Measurements from ENCODE around the gene JAK1.
"Not testable (repeated sequence)": the region's sequence is repeated elsewhere in the genome, so short reads cannot be mapped to it uniquely, and the experiment has no call there.

The JAK1 gene

DNA sequence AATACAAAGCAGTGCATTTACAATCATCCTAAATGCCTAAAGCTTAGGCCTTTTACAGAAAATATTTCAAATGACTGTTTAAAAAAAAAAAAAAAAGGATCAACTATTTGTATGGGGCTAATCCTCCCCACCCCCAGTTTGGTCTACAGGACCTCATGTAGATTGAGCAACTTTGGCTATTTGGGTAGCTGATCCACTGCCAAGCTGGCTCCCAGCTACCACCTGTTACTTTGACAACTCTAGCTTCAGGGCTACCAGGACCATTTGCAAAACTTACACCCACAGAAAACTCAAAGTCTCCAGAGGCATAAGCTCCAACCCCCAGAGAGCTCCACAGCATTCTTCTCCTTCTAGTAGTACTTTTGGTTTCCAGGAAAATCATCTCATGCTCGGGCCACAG, 29.4 kb downstream of the JAK1 start:
- TF ChIP-seq, protein P1, sequence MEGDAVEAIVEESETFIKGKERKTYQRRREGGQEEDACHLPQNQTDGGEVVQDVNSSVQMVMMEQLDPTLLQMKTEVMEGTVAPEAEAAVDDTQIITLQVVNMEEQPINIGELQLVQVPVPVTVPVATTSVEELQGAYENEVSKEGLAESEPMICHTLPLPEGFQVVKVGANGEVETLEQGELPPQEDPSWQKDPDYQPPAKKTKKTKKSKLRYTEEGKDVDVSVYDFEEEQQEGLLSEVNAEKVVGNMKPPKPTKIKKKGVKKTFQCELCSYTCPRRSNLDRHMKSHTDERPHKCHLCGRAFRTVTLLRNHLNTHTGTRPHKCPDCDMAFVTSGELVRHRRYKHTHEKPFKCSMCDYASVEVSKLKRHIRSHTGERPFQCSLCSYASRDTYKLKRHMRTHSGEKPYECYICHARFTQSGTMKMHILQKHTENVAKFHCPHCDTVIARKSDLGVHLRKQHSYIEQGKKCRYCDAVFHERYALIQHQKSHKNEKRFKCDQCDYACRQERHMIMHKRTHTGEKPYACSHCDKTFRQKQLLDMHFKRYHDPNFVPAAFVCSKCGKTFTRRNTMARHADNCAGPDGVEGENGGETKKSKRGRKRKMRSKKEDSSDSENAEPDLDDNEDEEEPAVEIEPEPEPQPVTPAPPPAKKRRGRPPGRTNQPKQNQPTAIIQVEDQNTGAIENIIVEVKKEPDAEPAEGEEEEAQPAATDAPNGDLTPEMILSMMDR (IDR thresholded peaks at IDR 0.05; ENCODE audit: low read depth, low read length): no peak
- DNase-seq (ENCODE audit: extremely low read depth, low read depth): no peak

GRCh38 chr1:64935551-64936155, 30.7 kb downstream of the JAK1 start:
- TF ChIP-seq, protein P1 (IDR thresholded peaks at IDR 0.05; ENCODE audit: low read depth, low read length): no peak
- DNase-seq (ENCODE audit: extremely low read depth, low read depth): no peak

DNA sequence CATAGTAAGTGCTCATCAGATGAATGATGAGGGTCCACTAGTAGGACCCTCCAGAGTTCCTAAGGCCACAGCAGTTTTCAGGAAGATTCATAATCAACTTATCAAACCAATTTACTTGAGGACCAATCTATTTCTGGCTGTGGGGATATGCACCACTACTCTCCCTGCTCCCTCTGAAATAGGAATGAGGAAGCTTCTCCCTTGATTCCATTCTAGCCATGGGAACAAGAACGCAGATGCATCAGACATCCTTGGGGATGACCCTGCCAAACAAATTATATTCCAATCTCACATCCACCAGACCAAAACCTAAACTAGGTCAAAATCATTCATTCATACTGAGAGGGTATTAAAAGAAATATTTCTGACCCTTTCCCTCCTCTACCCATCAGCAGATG, 31.5 kb downstream of the JAK1 start:
- no peak for DNase-seq (ENCODE audit: extremely low read depth, low read depth)
- TF ChIP-seq, protein P1 (IDR thresholded peaks at IDR 0.05; ENCODE audit: low read depth, low read length): no peak

GRCh38 chr1:64934115-64934877, 32.1 kb downstream of the JAK1 start:
- peak; percentile 60 for DNase-seq (ENCODE audit: extremely low read depth, low read depth)

GRCh38 chr1:64933296-64934070, 32.9 kb downstream of the JAK1 start:
- TF ChIP-seq, protein P1 (IDR thresholded peaks at IDR 0.05; ENCODE audit: low read depth, low read length): no peak
- DNase-seq (ENCODE audit: extremely low read depth, low read depth): peak; percentile 85

More at GRCh38 chr1:64934115-64934877, 32.1 kb downstream of the JAK1 start:
- TF ChIP-seq, protein P1 (IDR thresholded peaks at IDR 0.05; ENCODE audit: low read depth, low read length): no peak

DNA sequence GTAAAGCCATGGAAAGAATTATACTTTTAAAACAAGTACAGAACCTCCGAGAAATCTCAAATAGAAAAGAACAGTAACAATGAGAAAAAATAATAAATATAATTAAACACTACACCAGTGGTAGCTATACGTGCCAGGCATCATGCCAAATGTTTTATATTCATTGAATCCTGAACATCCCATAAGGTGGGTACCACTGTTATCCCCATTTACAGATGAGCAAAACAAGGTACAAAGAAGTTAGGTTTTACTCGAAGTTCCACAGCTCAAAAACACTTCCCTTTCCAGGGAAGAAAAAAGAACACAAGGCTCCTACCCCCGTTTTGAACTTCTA, 33.4 kb downstream of the JAK1 start:
- TF ChIP-seq, protein P1 (IDR thresholded peaks at IDR 0.05; ENCODE audit: low read depth, low read length): no peak
- no peak for DNase-seq (ENCODE audit: extremely low read depth, low read depth)

- DNase-seq (ENCODE audit: extremely low read depth, low read depth): not testable (repeated sequence)
Observed at GRCh38 chr1:64930640-64931039, 35.7 kb downstream of the JAK1 start.

Data from AG09319 (cell line).